ENCODE results near the gene C3orf38.

DNA sequence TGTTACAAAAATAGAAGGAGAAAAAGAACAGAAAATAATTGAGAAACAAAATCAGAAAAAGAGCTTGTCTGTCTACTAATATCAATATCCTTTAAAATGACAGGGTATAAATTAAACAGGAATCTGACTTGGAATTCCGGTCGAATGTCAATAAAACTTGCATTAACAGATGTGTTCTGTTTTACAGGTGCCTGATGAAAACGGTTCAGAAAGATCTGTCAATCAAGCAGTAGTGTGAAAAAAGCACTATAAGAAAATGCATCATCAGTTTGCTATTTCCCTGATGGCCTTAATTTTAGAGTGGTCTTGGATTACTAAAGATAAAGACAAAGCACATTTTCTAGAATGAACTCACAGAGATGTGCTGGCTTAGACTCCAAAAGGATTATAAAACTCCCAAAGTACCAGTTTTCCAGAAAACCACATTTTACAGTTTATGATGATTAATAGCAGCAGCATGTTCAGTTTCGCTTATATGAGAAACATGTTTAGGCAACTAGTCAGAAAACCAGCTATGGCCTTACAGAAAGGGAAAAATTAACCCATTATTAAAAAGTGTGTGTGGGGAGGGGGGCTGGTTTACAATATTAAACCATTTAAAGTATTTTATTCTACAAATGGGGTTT lies 8.2 kb upstream of the C3orf38 start:
- TF ChIP-seq, protein P1, sequence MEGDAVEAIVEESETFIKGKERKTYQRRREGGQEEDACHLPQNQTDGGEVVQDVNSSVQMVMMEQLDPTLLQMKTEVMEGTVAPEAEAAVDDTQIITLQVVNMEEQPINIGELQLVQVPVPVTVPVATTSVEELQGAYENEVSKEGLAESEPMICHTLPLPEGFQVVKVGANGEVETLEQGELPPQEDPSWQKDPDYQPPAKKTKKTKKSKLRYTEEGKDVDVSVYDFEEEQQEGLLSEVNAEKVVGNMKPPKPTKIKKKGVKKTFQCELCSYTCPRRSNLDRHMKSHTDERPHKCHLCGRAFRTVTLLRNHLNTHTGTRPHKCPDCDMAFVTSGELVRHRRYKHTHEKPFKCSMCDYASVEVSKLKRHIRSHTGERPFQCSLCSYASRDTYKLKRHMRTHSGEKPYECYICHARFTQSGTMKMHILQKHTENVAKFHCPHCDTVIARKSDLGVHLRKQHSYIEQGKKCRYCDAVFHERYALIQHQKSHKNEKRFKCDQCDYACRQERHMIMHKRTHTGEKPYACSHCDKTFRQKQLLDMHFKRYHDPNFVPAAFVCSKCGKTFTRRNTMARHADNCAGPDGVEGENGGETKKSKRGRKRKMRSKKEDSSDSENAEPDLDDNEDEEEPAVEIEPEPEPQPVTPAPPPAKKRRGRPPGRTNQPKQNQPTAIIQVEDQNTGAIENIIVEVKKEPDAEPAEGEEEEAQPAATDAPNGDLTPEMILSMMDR (IDR thresholded peaks at IDR 0.05 in 2 of 3, conservative IDR thresholded peaks at IDR 0.05 in 1 of 3; ENCODE audit: borderline replicate concordance in 1 of 3, insufficient read depth in 1 of 3, low read depth in 2 of 3, low read length in 2 of 3): no peak
- TF ChIP-seq ZNF274 (IDR thresholded peaks at IDR 0.05; ENCODE audit: low read depth, low read length) (no peak), SRF (IDR thresholded peaks at IDR 0.05; ENCODE audit: low read depth) (no peak), ZFX (IDR thresholded peaks at IDR 0.05) (no peak)
- TF ChIP-seq, protein P2, sequence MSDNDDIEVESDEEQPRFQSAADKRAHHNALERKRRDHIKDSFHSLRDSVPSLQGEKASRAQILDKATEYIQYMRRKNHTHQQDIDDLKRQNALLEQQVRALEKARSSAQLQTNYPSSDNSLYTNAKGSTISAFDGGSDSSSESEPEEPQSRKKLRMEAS (IDR thresholded peaks at IDR 0.05): no peak
